ENCODE measurements around the gene HNF1B.

DNA sequence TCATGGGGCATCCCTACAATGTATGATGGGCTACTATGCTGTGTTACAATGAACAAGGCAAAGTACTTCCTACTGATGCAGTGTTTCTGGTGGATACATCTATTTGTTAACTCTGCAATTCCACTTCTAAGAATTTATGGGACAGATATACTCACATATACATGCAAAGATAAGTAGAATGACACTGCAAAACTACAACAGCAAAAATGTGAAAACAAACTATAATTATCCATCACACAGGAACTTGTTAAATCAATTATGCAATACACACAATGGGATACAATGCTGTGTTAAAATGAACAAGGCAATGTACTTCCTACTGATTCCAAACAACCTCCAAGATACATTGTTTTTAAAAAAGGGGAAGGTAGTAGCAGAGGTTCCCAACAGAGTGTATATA lies 104.8 kb downstream of the HNF1B start:
- TF ChIP-seq EZH2 (IDR thresholded peaks at IDR 0.05; ENCODE audit: low read length, unreplicated experiment), result no peak
- TF ChIP-seq, protein P1, sequence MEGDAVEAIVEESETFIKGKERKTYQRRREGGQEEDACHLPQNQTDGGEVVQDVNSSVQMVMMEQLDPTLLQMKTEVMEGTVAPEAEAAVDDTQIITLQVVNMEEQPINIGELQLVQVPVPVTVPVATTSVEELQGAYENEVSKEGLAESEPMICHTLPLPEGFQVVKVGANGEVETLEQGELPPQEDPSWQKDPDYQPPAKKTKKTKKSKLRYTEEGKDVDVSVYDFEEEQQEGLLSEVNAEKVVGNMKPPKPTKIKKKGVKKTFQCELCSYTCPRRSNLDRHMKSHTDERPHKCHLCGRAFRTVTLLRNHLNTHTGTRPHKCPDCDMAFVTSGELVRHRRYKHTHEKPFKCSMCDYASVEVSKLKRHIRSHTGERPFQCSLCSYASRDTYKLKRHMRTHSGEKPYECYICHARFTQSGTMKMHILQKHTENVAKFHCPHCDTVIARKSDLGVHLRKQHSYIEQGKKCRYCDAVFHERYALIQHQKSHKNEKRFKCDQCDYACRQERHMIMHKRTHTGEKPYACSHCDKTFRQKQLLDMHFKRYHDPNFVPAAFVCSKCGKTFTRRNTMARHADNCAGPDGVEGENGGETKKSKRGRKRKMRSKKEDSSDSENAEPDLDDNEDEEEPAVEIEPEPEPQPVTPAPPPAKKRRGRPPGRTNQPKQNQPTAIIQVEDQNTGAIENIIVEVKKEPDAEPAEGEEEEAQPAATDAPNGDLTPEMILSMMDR (conservative IDR thresholded peaks at IDR 0.05; ENCODE audit: low read depth, low read length), result no peak

Measured in PC-3 (cell line).